Measurements from ENCODE around the gene GALNT6.

GALNT6 gene, protein sequence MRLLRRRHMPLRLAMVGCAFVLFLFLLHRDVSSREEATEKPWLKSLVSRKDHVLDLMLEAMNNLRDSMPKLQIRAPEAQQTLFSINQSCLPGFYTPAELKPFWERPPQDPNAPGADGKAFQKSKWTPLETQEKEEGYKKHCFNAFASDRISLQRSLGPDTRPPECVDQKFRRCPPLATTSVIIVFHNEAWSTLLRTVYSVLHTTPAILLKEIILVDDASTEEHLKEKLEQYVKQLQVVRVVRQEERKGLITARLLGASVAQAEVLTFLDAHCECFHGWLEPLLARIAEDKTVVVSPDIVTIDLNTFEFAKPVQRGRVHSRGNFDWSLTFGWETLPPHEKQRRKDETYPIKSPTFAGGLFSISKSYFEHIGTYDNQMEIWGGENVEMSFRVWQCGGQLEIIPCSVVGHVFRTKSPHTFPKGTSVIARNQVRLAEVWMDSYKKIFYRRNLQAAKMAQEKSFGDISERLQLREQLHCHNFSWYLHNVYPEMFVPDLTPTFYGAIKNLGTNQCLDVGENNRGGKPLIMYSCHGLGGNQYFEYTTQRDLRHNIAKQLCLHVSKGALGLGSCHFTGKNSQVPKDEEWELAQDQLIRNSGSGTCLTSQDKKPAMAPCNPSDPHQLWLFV

DNA sequence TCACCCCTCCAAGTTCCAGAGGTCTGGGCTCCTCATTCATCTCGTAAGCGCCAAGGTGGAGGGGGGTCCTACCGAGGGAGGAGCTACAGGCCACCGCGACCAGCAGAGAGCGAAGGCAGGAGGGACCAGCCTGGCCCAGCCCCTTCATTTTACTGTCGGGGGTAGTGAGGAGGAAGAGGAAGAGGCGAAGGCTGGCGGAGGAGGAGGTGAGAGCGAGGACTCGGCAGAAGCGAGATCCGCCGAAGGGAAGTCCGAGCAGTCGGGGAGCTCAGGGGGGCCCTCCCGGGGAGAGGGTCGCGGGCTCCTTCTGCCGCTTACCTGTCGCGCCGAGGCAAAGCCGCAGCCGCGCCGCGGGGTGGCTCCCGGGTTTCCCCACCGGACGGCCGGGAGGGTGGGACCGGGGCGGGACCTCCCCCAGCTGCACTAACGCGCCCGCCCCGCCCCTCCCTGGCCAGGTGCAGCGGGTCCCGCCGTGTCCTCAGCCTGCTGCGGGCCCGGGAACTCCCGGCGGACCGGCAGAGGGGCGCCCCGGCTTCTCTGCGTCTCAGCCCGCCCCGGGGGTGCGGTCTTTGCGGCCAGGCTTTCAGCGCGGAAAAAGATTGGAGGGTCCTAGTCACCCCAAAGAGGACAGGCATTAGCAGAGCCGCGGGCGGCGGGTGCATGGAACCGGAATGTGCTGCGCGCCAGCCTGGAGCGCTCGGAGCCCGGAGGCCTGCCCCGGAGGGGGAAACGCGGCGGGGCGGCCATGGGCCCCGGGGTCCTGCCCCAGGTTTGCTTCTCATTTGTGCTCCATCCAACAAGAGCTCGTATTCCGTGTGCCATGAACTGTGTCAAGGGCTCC, at the start of gene GALNT6:
GALNT6 (minus strand) TSS at position 124 of the 841 bp plus-strand sequence. CDS start 11,625 bp downstream, outside the sequence.
- peak; percentile 71 for DNase-seq

DNA sequence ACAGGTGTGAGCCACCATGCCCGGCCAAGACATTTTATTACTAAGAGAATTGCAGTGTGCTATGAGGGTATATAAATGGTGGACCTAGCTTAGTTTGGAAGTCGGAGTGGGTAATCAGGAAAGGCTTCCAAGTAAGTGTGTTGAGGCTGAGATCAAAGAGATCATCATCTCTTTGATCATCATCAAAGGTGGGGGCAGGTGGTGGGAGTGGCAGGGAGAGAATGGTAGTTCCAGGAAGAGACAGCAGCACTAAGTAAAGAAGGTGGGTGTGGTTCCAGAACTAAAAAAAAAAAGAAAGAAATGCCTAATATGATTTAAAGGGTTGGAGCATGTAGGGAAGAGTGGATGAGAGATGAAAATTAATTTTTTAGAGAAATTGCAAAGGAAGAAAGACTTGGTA, 48.1 kb upstream of the GALNT6 start:
- no peak for DNase-seq

DNA sequence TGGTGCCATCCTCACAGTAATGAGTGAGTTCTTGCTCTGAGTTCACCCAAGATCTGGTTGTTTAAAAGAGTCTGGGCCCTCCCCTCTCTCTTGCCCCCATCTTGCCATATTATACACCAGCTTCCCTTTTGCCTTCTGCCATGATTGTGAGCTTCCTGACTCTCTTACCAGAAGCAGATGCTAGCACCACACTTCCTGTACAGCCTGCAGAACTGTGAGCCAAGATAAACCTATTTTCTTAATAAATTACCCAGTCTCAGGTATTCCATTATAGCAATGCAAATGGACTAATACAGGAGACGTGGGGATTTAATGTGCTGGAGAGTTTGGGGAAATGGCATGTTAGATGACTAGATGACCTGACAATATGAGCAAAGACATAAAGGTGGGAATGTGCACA, 46.2 kb upstream of the GALNT6 start:
- DNase-seq: peak; percentile 17

DNA sequence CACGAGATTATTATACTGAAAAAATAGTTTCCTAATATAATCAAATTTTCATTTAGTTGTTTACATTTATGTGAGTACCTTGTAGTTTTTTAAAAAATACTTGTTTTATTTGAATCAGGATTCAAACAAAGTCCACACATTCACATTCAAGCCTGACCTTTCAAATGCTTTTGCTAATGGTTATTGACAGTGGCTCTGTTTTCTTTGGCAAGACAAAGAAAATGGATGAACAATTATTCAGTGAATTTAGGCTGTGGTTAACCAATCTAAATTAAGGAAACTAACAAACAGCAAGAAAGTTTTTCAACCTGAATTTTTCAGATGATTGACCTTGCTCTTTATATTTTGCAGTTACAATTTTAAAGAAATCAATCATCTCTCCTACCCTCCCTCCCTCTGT, 43.1 kb upstream of the GALNT6 start:
- DNase-seq: no peak

DNA sequence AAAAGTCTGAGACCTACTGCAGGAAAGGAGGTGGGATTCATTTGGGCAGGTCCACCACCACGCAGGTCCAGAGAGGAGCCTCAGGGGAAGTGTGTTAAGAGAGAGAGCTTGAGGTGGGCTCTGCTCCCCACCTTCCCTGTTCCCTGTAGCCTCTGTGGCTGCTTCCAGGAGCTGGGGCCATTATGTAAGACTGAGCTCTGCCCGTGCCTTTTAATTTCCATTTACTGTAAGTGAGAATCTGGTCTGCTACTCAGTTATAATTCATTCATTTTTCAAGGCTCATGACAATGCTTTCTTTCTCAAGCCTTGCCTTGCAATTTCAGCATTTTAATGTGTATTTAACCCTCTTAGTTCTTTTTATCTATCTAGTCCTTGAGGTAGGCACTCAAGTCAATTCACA, 41.7 kb upstream of the GALNT6 start:
- no peak for DNase-seq

DNA sequence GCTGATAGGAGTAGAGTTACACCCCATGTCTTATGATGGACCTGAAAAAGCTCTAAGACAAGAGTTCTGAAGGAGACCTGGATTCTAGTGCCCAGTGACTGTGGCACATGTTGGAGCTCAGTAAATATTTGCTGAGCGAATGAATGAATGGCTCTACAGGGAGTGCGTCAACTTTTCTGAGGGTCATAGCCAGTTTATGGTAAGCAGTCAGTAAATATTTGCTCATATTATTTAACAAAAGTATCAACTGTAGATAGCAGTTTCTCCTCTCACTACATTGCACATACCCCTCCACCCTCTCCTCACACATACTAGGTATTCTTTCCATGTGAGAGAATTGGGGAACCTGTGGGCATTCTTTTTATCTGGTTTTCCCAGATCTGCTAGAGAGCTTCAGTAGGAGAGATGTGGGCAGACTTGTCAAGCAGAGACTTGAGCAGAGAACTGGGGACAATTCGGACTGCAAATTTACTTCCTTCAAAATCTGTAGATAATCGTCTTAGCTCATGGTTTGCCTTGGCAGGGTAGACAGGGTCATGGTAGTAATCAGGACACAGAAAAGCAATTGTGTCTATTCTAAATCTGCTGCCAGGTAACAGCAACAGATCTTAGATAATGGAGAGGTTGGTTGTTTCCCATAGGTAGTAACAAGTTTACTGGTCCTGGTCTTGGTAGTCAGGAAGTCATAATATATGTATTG, 39.1 kb upstream of the GALNT6 start:
- DNase-seq: no peak

DNA sequence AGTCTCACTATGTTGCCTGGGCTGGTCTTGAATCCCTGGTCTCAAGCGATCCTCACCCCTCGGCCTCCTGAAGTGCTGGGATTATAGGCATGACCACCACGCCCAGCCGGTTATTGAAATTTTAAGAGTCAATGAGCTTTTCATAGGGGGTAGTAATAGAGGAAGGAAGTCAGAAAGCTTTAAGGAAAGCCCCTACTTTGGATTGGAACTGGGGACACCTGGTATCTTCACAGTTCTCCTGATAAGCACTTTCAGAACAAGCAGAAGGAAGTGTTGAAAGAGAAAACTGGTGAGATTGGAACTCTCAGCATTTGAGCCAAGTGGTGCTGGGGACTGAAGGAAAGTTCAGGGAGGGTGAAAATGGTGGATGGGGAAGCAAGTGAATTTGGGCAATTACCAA, 38.5 kb upstream of the GALNT6 start:
- DNase-seq: no peak

DNA sequence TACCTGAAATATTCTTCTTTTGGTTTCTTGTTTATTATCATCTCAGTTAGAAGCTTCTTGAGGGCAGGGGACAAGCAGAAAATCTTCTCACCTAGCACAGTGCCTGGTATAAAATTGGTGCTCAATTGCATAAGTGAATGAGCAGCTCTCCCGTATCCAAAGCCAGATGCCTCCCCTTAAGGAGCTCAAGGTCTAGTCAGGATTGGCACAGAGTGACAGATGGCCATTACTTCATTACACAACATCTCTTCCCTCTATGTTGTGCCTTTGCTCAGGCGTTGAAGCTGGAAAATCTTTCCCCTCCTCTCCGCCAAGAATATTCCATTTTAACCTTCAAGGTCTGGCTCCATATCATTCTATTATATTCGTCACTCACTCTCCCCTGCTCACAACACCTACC, 37.0 kb upstream of the GALNT6 start:
- no peak for DNase-seq

DNA sequence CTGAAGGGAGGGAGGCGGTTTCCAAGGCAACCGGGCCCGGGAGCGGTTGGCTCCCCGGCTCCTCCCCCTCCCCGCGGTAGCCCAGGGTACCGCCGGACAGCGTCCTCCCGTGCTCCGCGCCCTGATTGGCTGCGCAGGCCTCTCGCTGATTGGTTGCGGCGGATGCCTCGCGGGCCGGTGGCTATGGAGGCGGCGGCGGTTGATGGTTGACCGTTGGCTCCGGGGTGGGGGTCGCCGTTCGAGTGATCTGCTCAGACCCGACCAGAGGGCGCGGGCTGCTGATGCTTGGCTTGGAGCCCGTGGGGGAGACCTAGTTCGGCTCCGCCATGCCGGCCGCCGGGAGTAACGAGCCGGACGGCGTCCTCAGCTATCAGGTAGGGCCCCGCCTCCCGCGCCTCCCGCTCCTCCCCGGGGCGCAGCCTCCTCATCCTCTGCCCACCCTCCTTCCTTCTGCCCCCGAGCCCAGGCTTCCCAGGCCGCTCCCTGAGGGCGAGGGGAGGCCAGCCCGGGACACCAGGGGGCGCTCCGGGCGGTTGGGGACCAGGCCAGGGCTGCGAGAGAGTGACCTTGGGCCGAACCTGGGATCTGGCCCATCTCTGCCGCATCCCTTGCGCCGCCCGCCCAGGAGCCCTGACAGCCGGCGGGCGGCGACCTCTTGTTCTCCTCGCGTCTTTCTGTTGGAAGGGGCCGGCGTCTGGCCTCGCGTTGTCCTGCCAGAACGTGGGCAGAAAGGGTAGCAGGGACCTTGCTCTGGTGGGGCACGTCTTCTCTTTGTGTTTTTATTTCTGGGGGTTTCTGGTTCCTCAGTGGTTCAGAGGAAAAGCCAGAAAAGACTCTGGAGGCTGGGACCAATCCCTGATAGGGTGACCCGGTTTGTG, 33.7 kb upstream of the GALNT6 start, which contains the start of gene SLC4A8:
SLC4A8 (plus strand) TSS at position 170 of the 878 bp plus-strand sequence; CDS start at position 327, 157 bp downstream.
- peak; percentile 86 for DNase-seq

DNA sequence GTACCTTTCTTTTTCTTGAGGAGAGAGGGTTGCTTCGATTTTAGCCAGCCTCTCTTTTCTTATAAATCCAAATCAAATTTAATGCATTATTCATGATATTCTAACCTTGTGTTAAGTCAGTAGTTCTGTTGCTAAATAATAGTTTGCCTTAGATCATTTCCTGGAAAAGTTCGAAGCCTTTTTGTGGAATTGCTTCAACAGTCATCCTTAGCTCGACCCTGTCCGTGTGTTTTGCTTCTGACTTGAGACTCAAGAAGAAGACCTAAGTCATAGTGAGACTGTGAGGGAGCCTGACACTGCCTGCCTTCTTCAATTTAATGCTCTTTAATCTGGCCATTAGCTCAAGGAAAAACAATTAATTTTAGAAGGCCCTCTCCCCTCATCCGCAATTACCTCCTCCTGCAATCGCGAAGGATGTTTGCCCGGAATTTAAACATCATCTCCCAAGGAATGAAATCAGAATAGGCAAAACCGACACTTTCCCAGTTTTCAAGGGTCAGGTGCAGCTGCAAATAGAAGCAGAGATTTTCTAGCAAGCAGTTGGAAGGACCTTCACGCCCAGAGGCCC, 33.0 kb upstream of the GALNT6 start:
- DNase-seq: no peak

DNA sequence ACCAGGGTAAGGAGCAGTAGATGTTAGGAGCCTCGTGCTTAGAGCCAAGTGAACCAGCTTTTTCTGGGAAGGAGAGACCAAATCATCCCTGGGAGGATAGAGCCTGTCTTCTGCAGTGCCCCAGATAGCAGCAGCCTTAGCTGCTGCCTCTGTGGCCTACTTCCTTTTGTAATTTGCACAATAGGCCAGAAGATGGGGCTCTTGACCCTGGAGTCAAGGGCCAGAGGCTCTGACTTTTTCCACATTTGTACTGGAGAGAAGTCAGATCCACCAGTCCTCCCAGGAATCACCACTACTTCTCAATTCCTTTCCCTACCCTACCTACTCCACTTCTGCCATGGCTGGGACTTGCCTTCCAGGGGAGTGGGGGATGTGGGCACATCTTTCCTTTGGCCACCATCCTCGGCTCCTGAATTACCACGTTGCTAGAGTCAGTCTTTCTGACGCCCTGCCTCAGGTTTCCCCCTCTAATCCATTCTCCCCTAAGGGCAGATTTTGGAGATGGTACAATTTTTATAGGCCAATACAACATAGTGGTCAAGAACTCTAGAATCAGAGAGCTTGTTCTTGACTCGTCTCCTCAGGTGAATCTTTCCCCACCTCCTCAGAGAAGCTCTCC, 30.2 kb upstream of the GALNT6 start:
- DNase-seq: peak; percentile 84

DNA sequence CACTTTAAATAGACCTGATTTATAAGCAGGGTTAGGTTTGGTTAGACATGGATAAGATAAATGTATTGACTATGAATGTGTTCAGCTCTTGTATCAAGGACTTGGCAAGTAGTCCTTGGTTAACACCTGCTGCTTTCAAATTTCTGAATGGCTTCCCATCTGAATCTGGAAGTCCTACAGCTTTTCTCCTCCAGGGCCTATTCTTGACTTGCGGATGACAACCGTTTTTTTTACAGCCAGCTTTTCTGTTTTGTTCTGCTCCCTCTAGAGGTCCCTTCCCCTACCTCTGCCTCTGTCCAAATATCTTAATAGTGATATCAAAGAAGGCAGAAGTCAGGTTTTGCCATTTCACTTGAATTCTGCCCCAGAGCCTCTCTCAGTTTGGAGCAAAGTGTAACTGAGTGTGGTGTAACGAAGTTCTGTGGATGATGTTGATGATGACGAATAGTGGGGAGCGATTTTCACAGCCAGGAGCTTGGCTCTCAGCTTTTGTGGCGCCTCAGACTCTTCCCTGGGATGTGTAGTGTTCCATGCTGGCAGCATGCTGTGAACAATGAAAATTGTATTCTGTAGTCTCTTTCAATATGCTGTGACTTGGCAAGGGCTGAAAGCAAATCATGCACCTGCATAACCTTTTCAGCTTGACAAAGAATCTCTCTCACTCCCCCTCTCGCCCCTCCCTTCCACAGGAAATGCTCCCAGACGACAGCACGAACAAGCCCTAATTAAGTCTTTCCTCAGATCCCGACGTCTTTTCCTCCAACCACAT, 28.4 kb upstream of the GALNT6 start:
- peak; percentile 35 for DNase-seq

DNA sequence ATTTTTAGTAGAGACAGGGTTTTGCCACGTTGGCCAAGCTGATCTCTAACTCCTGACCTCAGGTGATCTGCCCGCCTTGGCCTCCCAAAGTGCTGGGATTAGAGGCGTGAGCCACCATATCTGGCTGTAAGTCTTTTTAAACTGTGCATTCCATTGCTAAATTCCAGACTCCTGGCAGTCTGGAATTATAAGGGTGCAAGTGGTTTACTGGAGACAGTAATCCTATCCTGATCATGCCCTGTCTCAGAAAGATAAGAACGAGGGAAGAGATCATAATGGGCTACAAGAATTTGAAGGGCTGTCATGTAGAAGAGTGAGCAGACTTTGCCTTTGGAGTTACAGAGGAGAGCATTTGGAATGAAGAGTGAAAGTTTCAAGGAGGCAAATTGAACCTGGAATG, 26.6 kb upstream of the GALNT6 start:
- no peak for DNase-seq

DNA sequence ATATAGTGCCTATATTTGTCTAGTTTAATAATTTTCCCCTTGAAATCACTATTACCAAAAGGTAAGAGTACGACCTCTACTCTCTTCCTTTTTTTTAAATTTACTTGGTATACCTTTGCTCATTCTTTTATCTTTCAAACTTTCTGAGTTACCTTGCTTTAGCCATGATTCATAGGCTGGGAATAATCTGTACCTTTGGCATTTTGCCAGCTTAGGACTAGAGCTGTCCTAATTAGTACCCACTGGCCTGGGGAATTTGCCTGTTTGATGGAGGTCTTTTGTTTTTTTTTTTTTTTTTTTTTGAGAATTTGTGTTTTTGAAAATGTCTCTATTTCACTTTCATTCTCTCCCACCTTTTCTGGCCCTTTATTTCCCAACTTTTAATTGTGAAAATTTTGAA, 24.7 kb upstream of the GALNT6 start:
- DNase-seq: no peak

DNA sequence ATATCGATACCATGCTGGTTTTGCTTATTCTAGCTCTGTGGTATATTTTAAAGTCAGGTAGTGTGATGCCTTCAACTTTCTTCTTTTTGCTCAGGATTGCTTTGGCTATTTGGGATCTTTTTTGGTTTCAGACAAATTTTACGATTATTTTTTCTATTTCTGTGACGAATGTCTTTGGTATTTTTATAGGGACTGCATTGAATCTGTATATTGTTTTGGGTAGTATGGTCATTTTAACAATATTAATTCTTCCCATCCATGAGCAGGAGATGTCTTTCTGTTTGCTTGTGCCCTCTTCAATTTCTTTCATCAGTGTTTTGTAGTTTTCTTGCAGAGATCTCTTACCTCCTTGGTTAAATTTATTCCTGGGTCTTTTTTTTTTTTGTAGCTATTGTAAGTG, 22.6 kb upstream of the GALNT6 start:
- DNase-seq: no peak

DNA sequence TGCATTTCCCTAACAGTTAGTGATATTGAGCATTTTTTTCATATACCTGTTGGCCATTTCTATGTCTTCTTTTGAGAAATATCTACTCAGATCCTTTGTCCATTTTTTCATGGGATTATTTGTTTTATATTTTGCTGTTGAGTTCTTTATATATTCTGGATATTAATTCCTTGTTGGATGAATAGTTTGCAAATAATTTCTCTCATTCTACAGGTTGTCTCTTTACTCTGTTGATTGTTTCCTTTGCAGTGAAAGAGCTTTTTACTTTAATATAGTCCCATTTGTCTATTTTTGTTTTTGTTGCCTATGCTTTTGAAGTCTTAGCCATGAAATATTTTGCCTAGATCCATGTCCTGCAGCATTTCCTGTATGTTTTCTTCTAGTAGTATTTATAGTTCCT, 21.9 kb upstream of the GALNT6 start:
- DNase-seq: no peak

DNA sequence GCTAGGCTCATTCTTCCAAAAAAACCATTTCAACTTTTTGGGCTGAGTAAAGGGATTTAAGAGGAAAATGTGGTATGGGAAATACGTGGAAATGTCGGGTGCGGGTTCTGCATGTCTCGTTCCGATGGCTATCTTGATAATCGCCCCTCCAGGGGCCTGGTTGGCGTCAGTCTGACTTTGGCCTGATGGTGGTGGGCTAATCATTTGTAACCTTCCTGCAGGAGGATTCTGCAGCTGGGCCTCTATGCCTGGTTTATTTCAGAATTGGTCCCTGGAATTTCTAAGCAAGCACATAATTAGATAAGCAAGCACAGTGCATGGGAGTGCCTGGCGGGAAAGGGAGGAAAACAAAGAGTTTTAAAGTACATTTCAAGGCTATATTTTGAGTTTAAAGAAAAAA, 18.6 kb upstream of the GALNT6 start:
- no peak for DNase-seq

DNA sequence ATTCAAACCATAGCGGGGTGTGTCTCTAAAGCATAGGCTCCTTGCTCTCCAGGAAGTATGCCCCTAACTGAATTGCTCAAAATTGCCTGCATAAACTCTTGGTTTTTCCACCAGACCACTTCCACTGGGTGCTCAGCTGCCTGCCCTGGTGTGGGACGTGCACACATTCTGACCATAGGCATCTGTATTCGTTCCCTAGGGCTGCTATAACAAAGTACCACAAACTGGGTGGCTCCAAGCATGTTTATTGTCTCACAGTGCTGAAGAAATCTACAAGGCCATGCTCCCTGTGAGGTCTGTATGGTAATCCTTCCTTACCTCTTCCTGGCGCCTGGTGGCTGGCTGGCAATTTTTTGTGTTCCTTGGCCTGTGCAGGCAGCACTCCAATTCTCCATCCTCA, 16.4 kb upstream of the GALNT6 start:
- DNase-seq: no peak

DNA sequence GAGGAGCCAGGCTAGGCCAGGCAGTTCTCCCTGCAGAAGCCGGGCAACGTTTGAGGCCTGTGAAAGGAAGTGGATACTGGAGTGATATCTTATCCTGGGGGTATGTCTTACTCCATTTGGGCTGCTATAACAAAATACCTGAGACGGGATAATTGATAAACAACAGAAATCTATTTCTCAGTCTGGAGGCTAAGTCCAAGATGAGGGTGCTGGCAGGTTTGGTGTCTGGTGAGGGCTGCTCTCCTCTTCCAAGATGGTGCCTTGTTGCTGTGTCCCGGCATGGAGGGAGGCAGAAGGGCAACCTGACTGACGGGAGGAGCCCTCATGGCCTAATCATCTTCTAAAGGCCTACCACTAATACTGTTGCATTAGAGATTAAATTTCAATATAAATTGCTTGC, 15.7 kb upstream of the GALNT6 start:
- DNase-seq: no peak

DNA sequence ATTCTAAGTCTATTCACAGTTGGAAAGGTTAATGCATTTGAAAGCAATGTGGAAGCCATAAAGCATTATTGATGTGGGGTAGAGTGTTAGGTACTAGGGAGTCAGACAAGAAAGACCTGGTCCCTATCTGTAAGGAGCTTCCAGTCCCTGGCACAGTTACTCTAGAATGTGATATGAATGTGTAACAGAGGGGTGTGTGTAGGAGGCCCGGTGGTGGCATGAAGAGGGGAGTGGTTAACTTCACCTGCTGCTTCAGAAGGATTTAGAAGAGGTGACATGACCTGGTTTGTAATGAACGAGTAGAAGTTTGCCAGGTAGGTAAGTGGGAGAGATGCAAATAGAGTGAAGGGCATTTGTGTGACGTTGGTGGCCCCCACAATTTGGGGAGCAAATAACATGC, 15.1 kb upstream of the GALNT6 start:
- peak; percentile 51 for DNase-seq
